B cell (primary cell): ENCODE results near the gene GATA3. TPM values are rescaled to one million over a fixed set of nuclear protein-coding genes. Genes with fewer than 3 reads are reported as not detected.

ENCODE experiments used
- ATAC-seq: fragments of 200-7000 bp; cut with Tn5 transposase; one replicate; pipeline ENCODE4 v1.10.0; 2021; ENCODE audit warnings: low read depth, mild to moderate bottlenecking, moderate number of reproducible peaks, moderate library complexity
- CTCF ChIA-PET: fragments of 350-600 bp; sonication (Branson Sonifier 250); formaldehyde crosslinking; loops from one replicate; lab custom pipeline; 2021; ENCODE audit warnings: antibody characterized with exemption, inconsistent platforms; lab: Charles Lee
- POLR2A ChIA-PET: fragments of 350-600 bp; sonication (Branson Sonifier 250); formaldehyde crosslinking; loops from one replicate; lab custom pipeline; 2021; ENCODE audit warnings: antibody characterized with exemption; lab: Charles Lee
- DNase-seq: peaks from one replicate; pipeline ENCODE4 v3.0.0; 2013
- H2AFZ ChIP-seq: 2 replicates; pipeline ENCODE4 v1.6.1; 2012; ENCODE audit warnings: mild to moderate bottlenecking, low read depth, low read length; ENCODE audit not compliant: insufficient read depth, poor library complexity, severe bottlenecking
- H3K27ac ChIP-seq, 2 donors: 1 replicate in 1 of 2; 2 replicates in 1 of 2; pipeline ENCODE4 v1.5.1; 2012 to 2013; ENCODE audit warnings: low read length in 2 of 2, mild to moderate bottlenecking in 2 of 2, moderate library complexity in 1 of 2
- H3K27me3 ChIP-seq, 4 experiments: fragments of 200-600 bp in 1 of 4; sonication (generic) in 1 of 4; replicated peaks in 1 of 4; 1 replicate in 2 of 4; 2 replicates in 2 of 4; pipeline versions ENCODE4 v1.6.1 to v1.7.0; 2013 to 2016; ENCODE audit warnings: low read length in 3 of 4, mild to moderate bottlenecking in 2 of 4, mixed read lengths in 1 of 4, moderate library complexity in 1 of 4; ENCODE audit not compliant: insufficient read depth in 4 of 4, control insufficient read depth in 3 of 4; ENCODE audit errors: control extremely low read depth in 1 of 4
- H3K36me3 ChIP-seq, 2 experiments: replicated peaks in 1 of 2; 1 replicate in 1 of 2; 2 replicates in 1 of 2; pipeline versions ENCODE4 v1.6.1 to v1.7.1; 2013; ENCODE audit warnings: low read length in 1 of 2; ENCODE audit not compliant: insufficient read depth in 2 of 2, control insufficient read depth in 1 of 2; ENCODE audit errors: control extremely low read depth in 1 of 2, extremely low read depth in 1 of 2
- H3K4me1 ChIP-seq, 2 donors: fragments of 200-600 bp in 1 of 2; sonication (generic) in 1 of 2; 1 replicate in 1 of 2; 2 replicates in 1 of 2; pipeline versions ENCODE4 v1.5.1 to v1.6.1; 2013 to 2017; ENCODE audit warnings: low read length in 2 of 2; ENCODE audit not compliant: control insufficient read depth in 2 of 2, insufficient read depth in 2 of 2
- H3K4me2 ChIP-seq: replicated peaks from 2 replicates; pipeline ENCODE3; 2012; ENCODE audit warnings: mild to moderate bottlenecking, low read depth, low read length; ENCODE audit not compliant: poor library complexity, severe bottlenecking
- H3K4me3 ChIP-seq, 5 experiments: fragments of 200-600 bp in 1 of 5; sonication (generic) in 1 of 5; 1 replicate in 3 of 5; 2 replicates in 2 of 5; pipeline versions ENCODE4 v1.5.1 to v1.7.0; 2011 to 2016; ENCODE audit warnings: low read length in 4 of 5, mild to moderate bottlenecking in 4 of 5, low read depth in 2 of 5, control low read depth in 1 of 5, moderate library complexity in 1 of 5; ENCODE audit not compliant: insufficient read depth in 1 of 5; ENCODE audit errors: control extremely low read depth in 1 of 5, extremely low read depth in 1 of 5
- H3K79me2 ChIP-seq: fragments of 200-600 bp; sonication (generic); one replicate; pipeline ENCODE4 v1.6.0; 2016; ENCODE audit warnings: low read length; ENCODE audit not compliant: control insufficient read depth, insufficient read depth
- H3K9ac ChIP-seq: fragments of 200-600 bp; sonication (generic); 2 replicates; pipeline ENCODE4 v1.6.1; 2017; ENCODE audit warnings: mild to moderate bottlenecking, low read length, moderate library complexity
- H3K9me3 ChIP-seq, 3 donors: one replicate each; pipeline versions ENCODE4 v1.6.1 to v1.7.1; 2013; ENCODE audit warnings: low read length in 2 of 3; ENCODE audit not compliant: control insufficient read depth in 2 of 3, insufficient read depth in 1 of 3; ENCODE audit errors: control extremely low read depth in 1 of 3
- H4K20me1 ChIP-seq: 2 replicates; pipeline ENCODE4 v1.6.0; 2012; ENCODE audit warnings: mild to moderate bottlenecking, low read length; ENCODE audit not compliant: insufficient read depth, control insufficient read depth, poor library complexity, severe bottlenecking
- H3K27ac Mint-ChIP-seq: one replicate; pipeline ENCODE4 v1.8.0; 2021; ENCODE audit warnings: mixed read lengths
- H3K27me3 Mint-ChIP-seq: one replicate; pipeline ENCODE4 v1.8.0; 2021; ENCODE audit warnings: mixed read lengths
- H3K4me1 Mint-ChIP-seq: one replicate; pipeline ENCODE4 v1.8.0; 2021; ENCODE audit warnings: mixed read lengths
- H3K4me3 Mint-ChIP-seq: one replicate; pipeline ENCODE4 v1.8.0; 2021; ENCODE audit warnings: mixed read lengths
- H3K9me3 Mint-ChIP-seq: one replicate; pipeline ENCODE4 v1.8.0; 2022; ENCODE audit warnings: mixed read lengths; ENCODE audit not compliant: insufficient read depth
- CTCF ChIP-seq: fragments of 200-600 bp; IDR thresholded peaks from one replicate; pipeline ENCODE4 v1.8.0; 2022; ENCODE audit warnings: antibody characterized with exemption, mild to moderate bottlenecking
- EZH2 ChIP-seq: IDR thresholded peaks from 2 replicates; pipeline ENCODE4 v1.6.1; 2012; ENCODE audit warnings: borderline replicate concordance, low read depth, mild to moderate bottlenecking, moderate library complexity, low read length; ENCODE audit not compliant: insufficient read depth, poor library complexity, severe bottlenecking
- WGBS: methylation state at CpG from one replicate; pipeline ENCODE4 v1.1.5; 2013; ENCODE audit warnings: missing lambda C conversion rate; ENCODE audit not compliant: insufficient coverage; 5-methylcytosine and 5-hydroxymethylcytosine counted together
- intact Hi-C: fragments of 100-400 bp; cut with micrococcal nuclease; formaldehyde crosslinking; loops from one replicate; pipeline ENCODE4 v1.10.0; 2022
- polyA plus RNA-seq: library from polyadenylated mRNA; depleted of rRNA; stranded (reverse); fragments of >200 nt; gene quantifications from 2 replicates; pipeline ENCODE4 v1.2.3, GENCODE V29; 2012
- total RNA-seq, 2 donors: library from RNA; stranded (reverse); fragments of 120-200 nt in 1 of 2; gene quantifications; 1 replicate in 1 of 2; 2 replicates in 1 of 2; pipeline versions ENCODE4 v1.2.3 to v1.2.4, GENCODE V29; 2013 to 2022

The GATA3 gene
- total and polyA plus RNA-seq, 2 donors (not counting 1 experiment from before 2014, with no cell fraction given): 0.60 to 0.94 TPM

- no peak overlapping the region for H3K27ac ChIP-seq
- H3K27me3 ChIP-seq: no peaks in the 10 kb centered on the region
- H3K9me3 ChIP-seq: no peaks in the 10 kb centered on the region
- POLR2A ChIA-PET: no interaction called here
- CTCF ChIA-PET: no interaction called here
- no peaks in the 10 kb centered on the region for H3K79me2 ChIP-seq
- WGBS: 96% methylated on average over 4 of the region's 7 CpGs
- Mint-ChIP-seq H3K27me3 (peaks cover 10% of the 10 kb centered on the region), H3K4me3 (no peak overlapping the region), H3K4me1 (no peaks in the 10 kb centered on the region), H3K9me3 (no peaks in the 10 kb centered on the region), H3K27ac (no peak overlapping the region)
- ATAC-seq (no peak), DNase-seq (no peak)
- no peak overlapping the region for H3K4me3 ChIP-seq
- H4K20me1 ChIP-seq: no peaks in the 10 kb centered on the region
- H3K36me3 ChIP-seq: no peaks in the 10 kb centered on the region
- TF ChIP-seq CTCF (no peak), EZH2 (no peak)
- H3K4me1 ChIP-seq: no peaks in the 10 kb centered on the region
- no peak overlapping the region for H3K9ac ChIP-seq
- intact Hi-C loops: no loop called here
- no peak overlapping the region for H3K4me2 ChIP-seq
- H2AFZ ChIP-seq: no peak overlapping the region
Measured at GRCh38 chr10:8122611-8123369, 68.3 kb downstream of the GATA3 start.

GRCh38 chr10:8124436-8124835 lies 69.9 kb downstream of the GATA3 start:
- H3K4me1 ChIP-seq: no peaks in the 10 kb centered on the region
- TF ChIP-seq CTCF (no peak), EZH2 (no peak)
- no peak overlapping the region for H2AFZ ChIP-seq
- H3K27me3 Mint-ChIP-seq: peaks cover 13% of the 10 kb centered on the region
- H3K4me2 ChIP-seq: no peak overlapping the region
- H3K27me3 ChIP-seq: no peaks in the 10 kb centered on the region
- ATAC-seq (no peak), DNase-seq (no peak)
- ChIA-PET POLR2A (no interaction called here), CTCF (no interaction called here)
- H3K4me3 ChIP-seq: no peak overlapping the region
- H3K9ac ChIP-seq: no peak overlapping the region
- H3K27ac ChIP-seq: no peak overlapping the region
- no peaks in the 10 kb centered on the region for H3K4me1 Mint-ChIP-seq
- no peak overlapping the region for H3K27ac Mint-ChIP-seq
- H4K20me1 ChIP-seq: no peaks in the 10 kb centered on the region
- intact Hi-C loops: no loop called here
- H3K9me3 Mint-ChIP-seq: no peaks in the 10 kb centered on the region
- no peaks in the 10 kb centered on the region for H3K36me3 ChIP-seq
- no peaks in the 10 kb centered on the region for H3K9me3 ChIP-seq
- H3K4me3 Mint-ChIP-seq: no peak overlapping the region
- no peaks in the 10 kb centered on the region for H3K79me2 ChIP-seq
- no CpG with 5 or more reads among the region's 2 CpGs for WGBS
